K562 (cell line): ENCODE data around the gene CMSS1. TPM values are rescaled to one million over a fixed set of nuclear protein-coding genes. Genes with fewer than 3 reads are reported as not detected.

Source experiments
- COPS2 ChIP-seq: fragments of 450-650 bp; conservative IDR thresholded peaks from 2 replicates; pipeline ENCODE4 v1.6.1; 2016; ENCODE audit warnings: mild to moderate bottlenecking, moderate library complexity
- DPF2 ChIP-seq: fragments of 450-650 bp; IDR thresholded peaks from 2 replicates; pipeline ENCODE4 v1.6.1; 2016
- FOS ChIP-seq: IDR thresholded peaks from 3 replicates; pipeline ENCODE4 v1.6.1; 2011; ENCODE audit not compliant: insufficient read length; ENCODE audit errors: extremely low read depth
- HLTF ChIP-seq: fragments of 450-650 bp; IDR thresholded peaks from 2 replicates; pipeline ENCODE4 v1.6.1; 2016
- JUND ChIP-seq, 2 experiments: IDR thresholded peaks; 2 replicates in 1 of 2; 3 replicates in 1 of 2; pipeline ENCODE4 v1.6.1; 2011; ENCODE audit warnings: borderline replicate concordance in 2 of 2, low read depth in 2 of 2, low read length in 2 of 2, improper control_type of control experiment in 1 of 2, missing biosample characterization in 1 of 2, missing genetic modification characterization in 1 of 2, missing genetic modification reagents in 1 of 2
- MEIS2 ChIP-seq: fragments of 450-650 bp; IDR thresholded peaks from 2 replicates; pipeline ENCODE4 v1.6.1; 2014; ENCODE audit warnings: mild to moderate bottlenecking; ENCODE audit not compliant: partially characterized antibody
- PML ChIP-seq: IDR thresholded peaks from 2 replicates; pipeline ENCODE4 v1.6.1; 2012; ENCODE audit warnings: low read length, inconsistent platforms
- SMAD1 ChIP-seq: fragments of 150-350 bp; IDR thresholded peaks from 2 replicates; pipeline ENCODE4 v1.6.1; 2014; ENCODE audit warnings: low read length, low read depth; ENCODE audit not compliant: partially characterized antibody
- polyA plus RNA-seq, 8 experiments: library from polyadenylated mRNA; depleted of rRNA in 4 of 8; stranded (reverse) in 5 of 8; unstranded in 3 of 8; fragments of >200 nt; fragmentation: Nextera tagmentation in 2 of 8; fragmentation: Illumina TruSeq in 1 of 8; extraction: Ambion mirVana in 2 of 8; extraction: Trizol in 1 of 8; gene quantifications; 2 replicates each; pipeline versions ENCODE4 v1.2.1 to v1.2.3, GENCODE V29; 2011 to 2014; ENCODE audit warnings: inconsistent platforms in 1 of 8, missing spikeins in 1 of 8
- total RNA-seq, 7 experiments: library from RNA; depleted of rRNA in 6 of 7; stranded (reverse); fragments of >200 nt in 6 of 7; fragmentation: Illumina TruSeq in 2 of 7; extraction: Trizol in 2 of 7; gene quantifications; 2 replicates each; pipeline versions ENCODE4 v1.2.1 to v1.2.3, GENCODE V29; 2011 to 2021; ENCODE audit warnings: low replicate concordance in 1 of 7
- TF ChIP-seq, protein P1 (sequence below): IDR thresholded peaks from 2 replicates; pipeline ENCODE4 v1.6.1; 2011; ENCODE audit not compliant: insufficient read length; ENCODE audit errors: extremely low read depth
- TF ChIP-seq, protein P2 (sequence below): sonication (generic); formaldehyde crosslinking; IDR thresholded peaks from 2 replicates; pipeline ENCODE4 v1.8.0; 2022; ENCODE audit warnings: mild to moderate bottlenecking, missing genetic modification reagents
- TF ChIP-seq, protein P3 (sequence below): fragments of 450-650 bp; formaldehyde crosslinking; conservative IDR thresholded peaks from 2 replicates; pipeline ENCODE4 v1.4.0; 2022; ENCODE audit warnings: mild to moderate bottlenecking, missing genetic modification characterization
- TF ChIP-seq, protein P4 (sequence below): sonication (generic); IDR thresholded peaks from 2 replicates; pipeline ENCODE4 v1.6.1; 2016
- TF ChIP-seq, protein P5 (sequence below), 2 experiments: fragments of 450-650 bp; IDR thresholded peaks; 2 replicates each; pipeline ENCODE4 v1.6.1; 2018; ENCODE audit warnings: mild to moderate bottlenecking in 2 of 2, low read depth in 1 of 2; ENCODE audit not compliant: partially characterized antibody in 2 of 2
- TF ChIP-seq, protein P6 (sequence below), 2 experiments: fragments of 200-800 bp in 1 of 2; sonication (Bioruptor generic) in 1 of 2; sonication (generic) in 1 of 2; formaldehyde crosslinking in 1 of 2; IDR thresholded peaks in 1 of 2; conservative IDR thresholded peaks in 1 of 2; 2 replicates each; pipeline versions ENCODE4 v1.5.0 to v1.6.1; 2016 to 2020; ENCODE audit warnings: missing compliant biosample characterization in 1 of 2, missing genetic modification characterization in 1 of 2, missing genetic modification reagents in 1 of 2
- TF ChIP-seq, protein P7 (sequence below): fragments of 450-650 bp; formaldehyde crosslinking; IDR thresholded peaks from 2 replicates; pipeline ENCODE4 v1.4.0; 2020; ENCODE audit warnings: mild to moderate bottlenecking, moderate library complexity

CMSS1 gene
- total and polyA plus RNA-seq, 9 of the 15 experiments (the other 6 are each of a cell fraction or from before 2014, with no cell fraction given): 46.9 to 109 (median 72.3) TPM

DNA sequence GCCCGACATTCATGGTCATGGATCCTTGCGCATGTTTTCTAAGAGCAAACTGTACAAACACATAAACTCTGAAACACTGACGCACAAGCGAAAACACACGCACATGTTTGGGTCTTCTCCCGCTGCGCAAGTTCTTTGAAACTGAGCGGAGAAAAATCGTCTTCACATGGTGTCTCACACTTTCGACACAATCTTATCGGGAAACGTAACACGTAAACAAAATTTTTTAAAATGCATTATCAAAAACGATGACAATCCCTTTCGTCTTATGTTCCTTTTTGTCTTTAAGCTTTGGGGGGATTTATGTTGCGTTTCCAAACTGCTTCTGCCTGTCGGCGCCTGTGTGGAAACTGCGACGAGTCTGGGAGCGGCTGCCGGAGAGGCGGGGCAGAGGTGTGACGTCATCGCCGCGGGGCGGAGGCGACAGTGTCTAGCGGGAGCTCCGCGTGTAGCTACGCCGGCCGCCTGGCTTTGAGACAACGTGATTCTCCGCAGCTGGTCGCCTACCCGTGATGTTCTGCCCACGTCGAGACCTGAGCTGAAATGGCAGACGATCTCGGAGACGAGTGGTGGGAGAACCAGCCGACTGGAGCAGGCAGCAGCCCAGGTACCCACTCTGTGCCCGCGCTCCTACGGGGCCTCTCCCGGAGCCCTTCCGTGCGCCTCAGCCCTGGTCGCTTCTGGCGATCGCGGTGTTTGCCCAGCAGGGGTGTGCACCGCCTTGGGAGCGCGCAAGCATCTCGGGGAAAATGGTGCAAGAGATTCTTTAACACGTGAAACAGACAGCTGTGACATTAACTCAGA, at the start of gene CMSS1 (continued):
- TF ChIP-seq, protein P1, sequence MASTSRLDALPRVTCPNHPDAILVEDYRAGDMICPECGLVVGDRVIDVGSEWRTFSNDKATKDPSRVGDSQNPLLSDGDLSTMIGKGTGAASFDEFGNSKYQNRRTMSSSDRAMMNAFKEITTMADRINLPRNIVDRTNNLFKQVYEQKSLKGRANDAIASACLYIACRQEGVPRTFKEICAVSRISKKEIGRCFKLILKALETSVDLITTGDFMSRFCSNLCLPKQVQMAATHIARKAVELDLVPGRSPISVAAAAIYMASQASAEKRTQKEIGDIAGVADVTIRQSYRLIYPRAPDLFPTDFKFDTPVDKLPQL: no peak
- TF ChIP-seq, protein P2, sequence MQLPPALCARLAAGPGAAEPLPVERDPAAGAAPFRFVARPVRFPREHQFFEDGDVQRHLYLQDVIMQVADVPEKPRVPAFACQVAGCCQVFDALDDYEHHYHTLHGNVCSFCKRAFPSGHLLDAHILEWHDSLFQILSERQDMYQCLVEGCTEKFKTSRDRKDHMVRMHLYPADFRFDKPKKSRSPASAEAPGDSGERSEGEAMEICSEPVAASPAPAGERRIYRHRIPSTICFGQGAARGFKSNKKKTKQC (CRISPR knock-in tag): no peak
- TF ChIP-seq COPS2 (no peak), DPF2 (no peak), MEIS2 (no peak), FOS (no peak), PML (peak; percentile 56; the same call in 1 of the 2 replicates), JUND (IDR thresholded peaks at IDR 0.05; ENCODE audit: borderline replicate concordance, low read depth, low read length) (peak; percentile 91), JUND (tag; IDR thresholded peaks at IDR 0.05; ENCODE audit: borderline replicate concordance, low read depth, low read length) (peak; percentile 90), HLTF (no peak), SMAD1 (no peak)
- TF ChIP-seq, protein P3, sequence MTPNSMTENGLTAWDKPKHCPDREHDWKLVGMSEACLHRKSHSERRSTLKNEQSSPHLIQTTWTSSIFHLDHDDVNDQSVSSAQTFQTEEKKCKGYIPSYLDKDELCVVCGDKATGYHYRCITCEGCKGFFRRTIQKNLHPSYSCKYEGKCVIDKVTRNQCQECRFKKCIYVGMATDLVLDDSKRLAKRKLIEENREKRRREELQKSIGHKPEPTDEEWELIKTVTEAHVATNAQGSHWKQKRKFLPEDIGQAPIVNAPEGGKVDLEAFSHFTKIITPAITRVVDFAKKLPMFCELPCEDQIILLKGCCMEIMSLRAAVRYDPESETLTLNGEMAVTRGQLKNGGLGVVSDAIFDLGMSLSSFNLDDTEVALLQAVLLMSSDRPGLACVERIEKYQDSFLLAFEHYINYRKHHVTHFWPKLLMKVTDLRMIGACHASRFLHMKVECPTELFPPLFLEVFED: no peak
- TF ChIP-seq, protein P4, sequence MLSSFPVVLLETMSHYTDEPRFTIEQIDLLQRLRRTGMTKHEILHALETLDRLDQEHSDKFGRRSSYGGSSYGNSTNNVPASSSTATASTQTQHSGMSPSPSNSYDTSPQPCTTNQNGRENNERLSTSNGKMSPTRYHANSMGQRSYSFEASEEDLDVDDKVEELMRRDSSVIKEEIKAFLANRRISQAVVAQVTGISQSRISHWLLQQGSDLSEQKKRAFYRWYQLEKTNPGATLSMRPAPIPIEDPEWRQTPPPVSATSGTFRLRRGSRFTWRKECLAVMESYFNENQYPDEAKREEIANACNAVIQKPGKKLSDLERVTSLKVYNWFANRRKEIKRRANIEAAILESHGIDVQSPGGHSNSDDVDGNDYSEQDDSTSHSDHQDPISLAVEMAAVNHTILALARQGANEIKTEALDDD: no peak
- TF ChIP-seq, protein P5, sequence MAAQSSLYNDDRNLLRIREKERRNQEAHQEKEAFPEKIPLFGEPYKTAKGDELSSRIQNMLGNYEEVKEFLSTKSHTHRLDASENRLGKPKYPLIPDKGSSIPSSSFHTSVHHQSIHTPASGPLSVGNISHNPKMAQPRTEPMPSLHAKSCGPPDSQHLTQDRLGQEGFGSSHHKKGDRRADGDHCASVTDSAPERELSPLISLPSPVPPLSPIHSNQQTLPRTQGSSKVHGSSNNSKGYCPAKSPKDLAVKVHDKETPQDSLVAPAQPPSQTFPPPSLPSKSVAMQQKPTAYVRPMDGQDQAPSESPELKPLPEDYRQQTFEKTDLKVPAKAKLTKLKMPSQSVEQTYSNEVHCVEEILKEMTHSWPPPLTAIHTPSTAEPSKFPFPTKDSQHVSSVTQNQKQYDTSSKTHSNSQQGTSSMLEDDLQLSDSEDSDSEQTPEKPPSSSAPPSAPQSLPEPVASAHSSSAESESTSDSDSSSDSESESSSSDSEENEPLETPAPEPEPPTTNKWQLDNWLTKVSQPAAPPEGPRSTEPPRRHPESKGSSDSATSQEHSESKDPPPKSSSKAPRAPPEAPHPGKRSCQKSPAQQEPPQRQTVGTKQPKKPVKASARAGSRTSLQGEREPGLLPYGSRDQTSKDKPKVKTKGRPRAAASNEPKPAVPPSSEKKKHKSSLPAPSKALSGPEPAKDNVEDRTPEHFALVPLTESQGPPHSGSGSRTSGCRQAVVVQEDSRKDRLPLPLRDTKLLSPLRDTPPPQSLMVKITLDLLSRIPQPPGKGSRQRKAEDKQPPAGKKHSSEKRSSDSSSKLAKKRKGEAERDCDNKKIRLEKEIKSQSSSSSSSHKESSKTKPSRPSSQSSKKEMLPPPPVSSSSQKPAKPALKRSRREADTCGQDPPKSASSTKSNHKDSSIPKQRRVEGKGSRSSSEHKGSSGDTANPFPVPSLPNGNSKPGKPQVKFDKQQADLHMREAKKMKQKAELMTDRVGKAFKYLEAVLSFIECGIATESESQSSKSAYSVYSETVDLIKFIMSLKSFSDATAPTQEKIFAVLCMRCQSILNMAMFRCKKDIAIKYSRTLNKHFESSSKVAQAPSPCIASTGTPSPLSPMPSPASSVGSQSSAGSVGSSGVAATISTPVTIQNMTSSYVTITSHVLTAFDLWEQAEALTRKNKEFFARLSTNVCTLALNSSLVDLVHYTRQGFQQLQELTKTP (IDR thresholded peaks at IDR 0.05; ENCODE audit: low read depth in 1 of 2, partially characterized antibody in 2 of 2): peak in 1 of 2 experiments; percentile 67
- TF ChIP-seq, protein P6, sequence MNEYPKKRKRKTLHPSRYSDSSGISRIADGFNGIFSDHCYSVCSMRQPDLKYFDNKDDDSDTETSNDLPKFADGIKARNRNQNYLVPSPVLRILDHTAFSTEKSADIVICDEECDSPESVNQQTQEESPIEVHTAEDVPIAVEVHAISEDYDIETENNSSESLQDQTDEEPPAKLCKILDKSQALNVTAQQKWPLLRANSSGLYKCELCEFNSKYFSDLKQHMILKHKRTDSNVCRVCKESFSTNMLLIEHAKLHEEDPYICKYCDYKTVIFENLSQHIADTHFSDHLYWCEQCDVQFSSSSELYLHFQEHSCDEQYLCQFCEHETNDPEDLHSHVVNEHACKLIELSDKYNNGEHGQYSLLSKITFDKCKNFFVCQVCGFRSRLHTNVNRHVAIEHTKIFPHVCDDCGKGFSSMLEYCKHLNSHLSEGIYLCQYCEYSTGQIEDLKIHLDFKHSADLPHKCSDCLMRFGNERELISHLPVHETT (CRISPR knock-in tag; conservative IDR thresholded peaks at IDR 0.05 in 1 of 2, IDR thresholded peaks at IDR 0.05 in 1 of 2): 0 out of 4 replicates have a peak, but pooled peaks of 1 of the 2 experiments have one; percentile 31
- TF ChIP-seq, protein P7, sequence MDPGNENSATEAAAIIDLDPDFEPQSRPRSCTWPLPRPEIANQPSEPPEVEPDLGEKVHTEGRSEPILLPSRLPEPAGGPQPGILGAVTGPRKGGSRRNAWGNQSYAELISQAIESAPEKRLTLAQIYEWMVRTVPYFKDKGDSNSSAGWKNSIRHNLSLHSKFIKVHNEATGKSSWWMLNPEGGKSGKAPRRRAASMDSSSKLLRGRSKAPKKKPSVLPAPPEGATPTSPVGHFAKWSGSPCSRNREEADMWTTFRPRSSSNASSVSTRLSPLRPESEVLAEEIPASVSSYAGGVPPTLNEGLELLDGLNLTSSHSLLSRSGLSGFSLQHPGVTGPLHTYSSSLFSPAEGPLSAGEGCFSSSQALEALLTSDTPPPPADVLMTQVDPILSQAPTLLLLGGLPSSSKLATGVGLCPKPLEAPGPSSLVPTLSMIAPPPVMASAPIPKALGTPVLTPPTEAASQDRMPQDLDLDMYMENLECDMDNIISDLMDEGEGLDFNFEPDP (CRISPR knock-in tag): no peak
